HL-60 (cell line): ENCODE results near the gene ATG5.

Experiments
- DNase-seq, 2 experiments: peaks; one replicate each; pipeline ENCODE4 v3.0.0-alpha.2; 2010 to 2020; ENCODE audit warnings: low read depth in 1 of 2, low spot score in 1 of 2
- H3K27ac ChIP-seq: fragments of 250-450 bp; sonication (Bioruptor Pico); replicated peaks from 2 replicates; pipeline ENCODE4 v1.5.1; 2020; ENCODE audit warnings: mild to moderate bottlenecking, moderate library complexity
- H3K27me3 ChIP-seq: fragments of 250-450 bp; sonication (Bioruptor Pico); 2 replicates; pipeline ENCODE4 v1.5.1; 2021; ENCODE audit warnings: mild to moderate bottlenecking, moderate library complexity; ENCODE audit not compliant: insufficient read depth, poor library complexity, severe bottlenecking
- H3K4me3 ChIP-seq: replicated peaks from 2 replicates; pipeline ENCODE4 v1.5.1; 2011; ENCODE audit warnings: mild to moderate bottlenecking, control low read depth, low read length; ENCODE audit not compliant: insufficient read depth
- GABPA ChIP-seq: IDR thresholded peaks from 2 replicates; pipeline ENCODE4 v1.6.1; 2012; ENCODE audit warnings: low read depth
- POLR2AphosphoS5 ChIP-seq: IDR thresholded peaks from 2 replicates; pipeline ENCODE4 v1.6.1; 2012; ENCODE audit warnings: low read depth
- SPI1 ChIP-seq: IDR thresholded peaks from 2 replicates; pipeline ENCODE4 v1.6.1; 2012; ENCODE audit warnings: low read depth, mild to moderate bottlenecking, borderline replicate concordance
- TF ChIP-seq, protein P1 (sequence below): IDR thresholded peaks from one replicate; pipeline ENCODE4 v1.5.1; 2011; ENCODE audit warnings: low read length, control low read depth, inconsistent platforms; ENCODE audit not compliant: insufficient read depth
- TF ChIP-seq, protein P2 (sequence below): IDR thresholded peaks from 2 replicates; pipeline ENCODE4 v1.6.1; 2012; ENCODE audit warnings: low read depth; ENCODE audit not compliant: insufficient replicate concordance

ATG5 gene

DNA sequence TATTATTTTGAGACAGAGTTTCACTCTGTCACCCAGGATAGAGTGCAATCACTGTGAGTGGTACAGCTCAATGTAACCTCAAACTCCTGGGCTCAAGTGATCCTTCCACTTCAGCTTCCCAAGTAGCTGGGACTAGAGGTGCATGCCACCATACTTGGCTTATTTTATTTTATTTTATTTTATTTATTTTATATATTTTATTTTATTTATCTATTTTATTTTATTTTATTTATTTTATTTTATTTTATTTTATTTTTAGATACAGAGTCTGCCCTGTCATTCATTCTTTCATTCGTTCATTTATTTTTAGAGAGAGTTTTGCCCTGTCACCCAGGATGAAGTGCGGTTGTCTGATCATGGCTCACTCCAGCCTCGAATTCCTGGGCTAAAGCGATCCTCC, 35.5 kb downstream of the ATG5 start:
- H3K4me3 ChIP-seq: no peak overlapping the region
- TF ChIP-seq, protein P1, sequence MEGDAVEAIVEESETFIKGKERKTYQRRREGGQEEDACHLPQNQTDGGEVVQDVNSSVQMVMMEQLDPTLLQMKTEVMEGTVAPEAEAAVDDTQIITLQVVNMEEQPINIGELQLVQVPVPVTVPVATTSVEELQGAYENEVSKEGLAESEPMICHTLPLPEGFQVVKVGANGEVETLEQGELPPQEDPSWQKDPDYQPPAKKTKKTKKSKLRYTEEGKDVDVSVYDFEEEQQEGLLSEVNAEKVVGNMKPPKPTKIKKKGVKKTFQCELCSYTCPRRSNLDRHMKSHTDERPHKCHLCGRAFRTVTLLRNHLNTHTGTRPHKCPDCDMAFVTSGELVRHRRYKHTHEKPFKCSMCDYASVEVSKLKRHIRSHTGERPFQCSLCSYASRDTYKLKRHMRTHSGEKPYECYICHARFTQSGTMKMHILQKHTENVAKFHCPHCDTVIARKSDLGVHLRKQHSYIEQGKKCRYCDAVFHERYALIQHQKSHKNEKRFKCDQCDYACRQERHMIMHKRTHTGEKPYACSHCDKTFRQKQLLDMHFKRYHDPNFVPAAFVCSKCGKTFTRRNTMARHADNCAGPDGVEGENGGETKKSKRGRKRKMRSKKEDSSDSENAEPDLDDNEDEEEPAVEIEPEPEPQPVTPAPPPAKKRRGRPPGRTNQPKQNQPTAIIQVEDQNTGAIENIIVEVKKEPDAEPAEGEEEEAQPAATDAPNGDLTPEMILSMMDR: no peak

DNA sequence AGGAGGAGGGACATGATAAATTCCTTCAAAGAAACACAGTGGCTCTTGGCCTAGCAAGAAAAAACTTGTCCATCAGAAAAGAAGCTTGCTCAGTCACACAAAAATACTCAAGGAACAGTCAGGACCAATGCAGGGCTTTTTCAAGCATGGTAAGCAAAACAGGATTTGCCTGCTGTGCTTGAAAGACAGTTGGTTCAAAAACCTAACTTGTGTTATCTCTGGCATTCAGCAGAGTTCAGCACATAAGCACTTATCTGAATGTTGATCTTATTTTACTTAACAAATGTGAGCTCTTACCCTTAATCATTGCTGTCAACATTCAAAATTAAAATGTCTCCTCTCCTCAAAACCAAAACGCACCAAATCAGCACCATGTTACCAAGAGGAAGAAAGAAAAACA, 38.3 kb downstream of the ATG5 start:
- Histone ChIP-seq H3K27ac (no peak overlapping the region), H3K4me3 (no peak overlapping the region), H3K27me3 (no peaks in the 10 kb centered on the region)
- TF ChIP-seq, protein P1: no peak
- TF ChIP-seq, protein P2, sequence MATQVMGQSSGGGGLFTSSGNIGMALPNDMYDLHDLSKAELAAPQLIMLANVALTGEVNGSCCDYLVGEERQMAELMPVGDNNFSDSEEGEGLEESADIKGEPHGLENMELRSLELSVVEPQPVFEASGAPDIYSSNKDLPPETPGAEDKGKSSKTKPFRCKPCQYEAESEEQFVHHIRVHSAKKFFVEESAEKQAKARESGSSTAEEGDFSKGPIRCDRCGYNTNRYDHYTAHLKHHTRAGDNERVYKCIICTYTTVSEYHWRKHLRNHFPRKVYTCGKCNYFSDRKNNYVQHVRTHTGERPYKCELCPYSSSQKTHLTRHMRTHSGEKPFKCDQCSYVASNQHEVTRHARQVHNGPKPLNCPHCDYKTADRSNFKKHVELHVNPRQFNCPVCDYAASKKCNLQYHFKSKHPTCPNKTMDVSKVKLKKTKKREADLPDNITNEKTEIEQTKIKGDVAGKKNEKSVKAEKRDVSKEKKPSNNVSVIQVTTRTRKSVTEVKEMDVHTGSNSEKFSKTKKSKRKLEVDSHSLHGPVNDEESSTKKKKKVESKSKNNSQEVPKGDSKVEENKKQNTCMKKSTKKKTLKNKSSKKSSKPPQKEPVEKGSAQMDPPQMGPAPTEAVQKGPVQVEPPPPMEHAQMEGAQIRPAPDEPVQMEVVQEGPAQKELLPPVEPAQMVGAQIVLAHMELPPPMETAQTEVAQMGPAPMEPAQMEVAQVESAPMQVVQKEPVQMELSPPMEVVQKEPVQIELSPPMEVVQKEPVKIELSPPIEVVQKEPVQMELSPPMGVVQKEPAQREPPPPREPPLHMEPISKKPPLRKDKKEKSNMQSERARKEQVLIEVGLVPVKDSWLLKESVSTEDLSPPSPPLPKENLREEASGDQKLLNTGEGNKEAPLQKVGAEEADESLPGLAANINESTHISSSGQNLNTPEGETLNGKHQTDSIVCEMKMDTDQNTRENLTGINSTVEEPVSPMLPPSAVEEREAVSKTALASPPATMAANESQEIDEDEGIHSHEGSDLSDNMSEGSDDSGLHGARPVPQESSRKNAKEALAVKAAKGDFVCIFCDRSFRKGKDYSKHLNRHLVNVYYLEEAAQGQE: no peak
- TF ChIP-seq POLR2AphosphoS5 (no peak), SPI1 (no peak), GABPA (no peak)
- no peak for DNase-seq

More for the DNA sequence above, 35.5 kb downstream of the ATG5 start:
- Histone ChIP-seq H3K27ac (no peak overlapping the region), H3K27me3 (no peaks in the 10 kb centered on the region)
- DNase-seq: no peak

DNA sequence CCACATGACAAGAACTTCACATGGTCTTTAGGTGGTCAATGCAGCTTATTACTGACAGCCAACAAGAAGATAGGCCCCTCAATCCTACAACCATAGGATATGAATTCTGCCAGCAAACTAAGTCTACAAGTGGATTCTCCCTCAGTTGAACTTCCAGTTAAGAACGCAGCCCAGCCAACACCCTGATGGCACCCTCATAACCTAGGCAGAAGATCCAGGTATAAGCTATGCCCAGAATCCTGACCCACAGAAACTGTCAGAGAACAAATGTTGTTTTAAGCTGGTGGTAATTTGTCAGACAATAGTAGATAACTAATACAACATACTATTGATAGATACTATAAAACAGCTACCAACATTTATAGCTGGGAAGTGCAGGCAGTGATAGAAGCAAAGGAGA, 38.8 kb downstream of the ATG5 start:
- no peak for TF ChIP-seq GABPA
- no peak for TF ChIP-seq POLR2AphosphoS5
- TF ChIP-seq, protein P2: no peak
- TF ChIP-seq, protein P1: no peak
- TF ChIP-seq SPI1: no peak
- Histone ChIP-seq H3K27me3 (no peaks in the 10 kb centered on the region), H3K27ac (no peak overlapping the region), H3K4me3 (no peak overlapping the region)
- no peak for DNase-seq

DNA sequence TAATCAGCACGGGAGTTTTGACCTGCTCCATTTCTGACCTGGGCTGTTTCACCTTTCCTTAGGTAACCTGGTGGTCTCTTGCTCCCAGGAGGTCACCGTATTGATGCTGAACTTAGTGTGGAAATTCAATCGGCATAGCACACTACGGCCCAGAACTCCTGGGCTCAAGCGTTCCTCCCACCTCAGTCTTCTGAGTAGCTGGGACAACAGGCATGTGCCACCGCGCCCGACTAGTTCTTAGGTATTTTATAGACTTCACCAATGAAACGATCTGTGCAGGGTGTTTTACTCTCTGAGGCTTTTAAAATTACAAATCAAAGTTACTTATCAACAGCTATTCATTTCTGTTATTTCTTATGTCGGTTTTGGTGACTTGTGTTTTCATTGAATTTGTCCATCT, 42.1 kb downstream of the ATG5 start:
- DNase-seq: no peak
- no peak for TF ChIP-seq POLR2AphosphoS5
- TF ChIP-seq GABPA: no peak
- TF ChIP-seq, protein P1: no peak
- TF ChIP-seq, protein P2: no peak
- no peak for TF ChIP-seq SPI1
- H3K27ac ChIP-seq: no peak overlapping the region
- no peaks in the 10 kb centered on the region for H3K27me3 ChIP-seq
- no peak overlapping the region for H3K4me3 ChIP-seq
